Left ventricle myocardium inferior (tissue), 1 donor: Measurements from ENCODE around the gene TSPAN3. TPM values are rescaled to one million over a fixed set of nuclear protein-coding genes. Genes with fewer than 3 reads are reported as not detected.
A peak's percentile ranks its signal among the peaks of the same experiment; 100 is the strongest.

Experiments used
- DNase-seq: peaks from one replicate; pipeline ENCODE4 v3.0.0-alpha.2; 2020
- H3K27ac ChIP-seq: fragments of 200-600 bp; replicated peaks from 2 replicates; pipeline ENCODE4 v1.8.0; 2021
- H3K27me3 ChIP-seq: fragments of 200-600 bp; 2 replicates; pipeline ENCODE4 v1.8.0; 2021; ENCODE audit warnings: low read depth
- H3K36me3 ChIP-seq: fragments of 200-600 bp; 2 replicates; pipeline ENCODE4 v1.8.0; 2021
- H3K4me1 ChIP-seq: fragments of 200-600 bp; 2 replicates; pipeline ENCODE4 v1.8.0; 2021
- H3K4me3 ChIP-seq: fragments of 200-600 bp; 2 replicates; pipeline ENCODE4 v1.8.0; 2021; ENCODE audit warnings: mild to moderate bottlenecking, moderate library complexity
- H3K9me3 ChIP-seq: fragments of 200-600 bp; replicated peaks from 2 replicates; pipeline ENCODE4 v1.8.0; 2021
- intact Hi-C: fragments of 100-400 bp; cut with micrococcal nuclease; formaldehyde crosslinking; loops from one replicate; pipeline ENCODE4 v1.11.0; 2022
- total RNA-seq: library from RNA; stranded (reverse); fragmentation: NEBNext Ultra II Directional; extraction: Animal tissue kit (Norgen Biotek cat#: 25700); gene quantifications from one replicate; pipeline ENCODE4 v1.2.1, GENCODE V29; 2021
- TF ChIP-seq, protein P1 (sequence below): fragments of 200-600 bp; IDR thresholded peaks from 2 replicates; pipeline ENCODE4 v1.8.0; 2021; ENCODE audit warnings: antibody characterized with exemption, mild to moderate bottlenecking, borderline replicate concordance
- donor health status: DM: no; HTN: yes; CAD: no; lungs with severe emphysema.

Gene TSPAN3
- total RNA-seq, 1 donor from 2014 or later = 98.6 TPM

- no peak overlapping the region for H3K4me3 ChIP-seq
- no peaks in the 10 kb centered on the region for H3K36me3 ChIP-seq
- no peak overlapping the region for H3K27ac ChIP-seq
- no peaks in the 10 kb centered on the region for H3K9me3 ChIP-seq
- DNase-seq = no peak
- intact Hi-C loops = no loop called here
- TF ChIP-seq, protein P1, sequence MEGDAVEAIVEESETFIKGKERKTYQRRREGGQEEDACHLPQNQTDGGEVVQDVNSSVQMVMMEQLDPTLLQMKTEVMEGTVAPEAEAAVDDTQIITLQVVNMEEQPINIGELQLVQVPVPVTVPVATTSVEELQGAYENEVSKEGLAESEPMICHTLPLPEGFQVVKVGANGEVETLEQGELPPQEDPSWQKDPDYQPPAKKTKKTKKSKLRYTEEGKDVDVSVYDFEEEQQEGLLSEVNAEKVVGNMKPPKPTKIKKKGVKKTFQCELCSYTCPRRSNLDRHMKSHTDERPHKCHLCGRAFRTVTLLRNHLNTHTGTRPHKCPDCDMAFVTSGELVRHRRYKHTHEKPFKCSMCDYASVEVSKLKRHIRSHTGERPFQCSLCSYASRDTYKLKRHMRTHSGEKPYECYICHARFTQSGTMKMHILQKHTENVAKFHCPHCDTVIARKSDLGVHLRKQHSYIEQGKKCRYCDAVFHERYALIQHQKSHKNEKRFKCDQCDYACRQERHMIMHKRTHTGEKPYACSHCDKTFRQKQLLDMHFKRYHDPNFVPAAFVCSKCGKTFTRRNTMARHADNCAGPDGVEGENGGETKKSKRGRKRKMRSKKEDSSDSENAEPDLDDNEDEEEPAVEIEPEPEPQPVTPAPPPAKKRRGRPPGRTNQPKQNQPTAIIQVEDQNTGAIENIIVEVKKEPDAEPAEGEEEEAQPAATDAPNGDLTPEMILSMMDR = no peak
- H3K27me3 ChIP-seq = no peaks in the 10 kb centered on the region
- H3K4me1 ChIP-seq = peaks cover 55% of the 10 kb centered on the region
These were observed 7.7 kb downstream of the TSPAN3 start for GRCh38 chr15:77063249-77063648.

DNA sequence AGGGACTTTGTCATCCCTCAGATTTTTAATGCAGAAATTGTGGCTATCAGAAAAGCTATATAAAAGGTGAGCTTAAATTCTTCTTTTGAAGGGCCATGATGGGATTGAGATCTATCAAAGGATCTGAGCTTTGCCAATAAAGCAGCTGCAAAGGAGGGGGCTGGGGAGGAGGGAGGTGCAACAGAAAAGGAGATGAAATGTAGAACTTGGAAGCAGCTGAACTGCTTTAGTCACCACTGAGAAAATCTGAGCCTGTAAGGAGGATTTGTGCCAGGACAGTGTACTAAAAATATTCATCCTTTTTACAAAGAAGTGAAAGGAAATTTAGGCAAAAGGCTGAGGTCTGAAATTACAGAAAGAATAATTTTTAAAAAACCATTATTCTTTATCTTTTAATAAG is 10.4 kb downstream of the TSPAN3 start:
- intact Hi-C loops = no loop called here
- Histone ChIP-seq H3K4me3 (peak overlapping the region; percentile 29), H3K9me3 (no peaks in the 10 kb centered on the region), H3K4me1 (peaks cover 37% of the 10 kb centered on the region), H3K27me3 (no peaks in the 10 kb centered on the region), H3K36me3 (no peaks in the 10 kb centered on the region), H3K27ac (peak overlapping the region; percentile 51)
- DNase-seq = no peak
- TF ChIP-seq, protein P1 = no peak

DNA sequence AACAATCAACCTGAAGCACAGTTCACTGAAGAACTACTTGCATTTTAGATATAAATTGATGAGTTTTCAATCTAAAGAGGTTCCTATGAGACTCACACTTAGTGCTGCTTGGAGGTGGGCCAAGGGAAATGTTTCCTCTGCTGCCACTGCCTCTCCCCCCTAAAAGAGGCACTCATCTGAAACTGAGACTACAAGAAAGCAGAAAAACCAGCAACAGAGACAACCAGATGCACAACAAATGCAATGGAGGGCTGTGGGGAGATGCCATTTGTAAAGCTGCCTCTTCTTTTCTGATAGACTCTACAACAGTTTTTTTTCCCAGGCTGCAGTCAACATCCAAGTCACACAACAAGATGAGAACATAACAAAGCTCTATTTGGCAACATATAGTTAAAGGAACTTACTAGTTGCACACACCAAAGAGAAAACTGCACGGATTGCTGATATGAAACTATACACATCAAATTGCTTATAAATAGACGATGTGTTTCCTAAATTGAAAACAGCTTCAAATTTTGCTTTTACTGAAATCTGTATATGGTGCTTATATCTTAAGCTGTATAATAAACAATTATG is 11.0 kb downstream of the TSPAN3 start:
- Histone ChIP-seq H3K4me3 (no peak overlapping the region), H3K36me3 (no peaks in the 10 kb centered on the region), H3K9me3 (no peaks in the 10 kb centered on the region), H3K27ac (peak overlapping the region; percentile 51), H3K27me3 (no peaks in the 10 kb centered on the region), H3K4me1 (peaks cover 37% of the 10 kb centered on the region)
- no peak for DNase-seq
- TF ChIP-seq, protein P1 = no peak
- intact Hi-C loops = no loop called here

DNA sequence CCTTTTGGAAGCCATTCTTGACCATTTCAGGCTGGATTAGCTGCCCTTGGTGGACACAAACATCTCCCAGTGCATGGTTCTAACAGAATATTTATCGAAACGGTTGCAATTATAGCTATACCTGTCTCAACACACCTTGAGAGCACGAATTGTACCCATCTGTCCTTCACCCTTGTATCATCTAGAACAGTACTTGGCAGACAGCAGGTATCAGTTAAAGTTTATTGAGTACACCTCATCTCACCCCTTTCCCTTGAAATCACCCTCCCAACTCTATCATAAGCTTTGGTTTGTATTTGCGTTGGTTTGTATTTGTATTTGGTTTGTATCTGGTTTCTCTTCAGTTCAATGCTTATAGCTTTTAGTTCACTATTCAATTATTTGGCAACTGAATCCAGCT is 12.4 kb downstream of the TSPAN3 start:
- H3K4me1 ChIP-seq = peaks cover 30% of the 10 kb centered on the region
- no peak overlapping the region for H3K27ac ChIP-seq
- no peaks in the 10 kb centered on the region for H3K27me3 ChIP-seq
- no peaks in the 10 kb centered on the region for H3K9me3 ChIP-seq
- intact Hi-C loops = no loop called here
- DNase-seq = no peak
- peaks cover 8% of the 10 kb centered on the region for H3K36me3 ChIP-seq
- TF ChIP-seq, protein P1 = no peak
- H3K4me3 ChIP-seq = no peak overlapping the region

- Histone ChIP-seq H3K4me3 (no peak overlapping the region), H3K4me1 (peaks cover 30% of the 10 kb centered on the region), H3K9me3 (no peaks in the 10 kb centered on the region), H3K27ac (no peak overlapping the region), H3K36me3 (peaks cover 11% of the 10 kb centered on the region), H3K27me3 (no peaks in the 10 kb centered on the region)
- TF ChIP-seq, protein P1 = no peak
- no peak for DNase-seq
- intact Hi-C loops = no loop called here
These were observed 13.2 kb downstream of the TSPAN3 start for GRCh38 chr15:77057685-77058084.
